Heart left ventricle (tissue), 16 donors: ENCODE data around the gene GABPA. TPM values are rescaled to one million over a fixed set of nuclear protein-coding genes. Genes with fewer than 3 reads are reported as not detected.
"Not testable (repeated sequence)": the region's sequence is repeated elsewhere in the genome, so short reads cannot be mapped to it uniquely, and the experiment has no call there.

Experiments
- ATAC-seq, 4 donors: fragments of 200-7000 bp; cut with Tn5 transposase; one replicate each; pipeline ENCODE4 v1.9.1; 2020 to 2022; ENCODE audit warnings: moderate library complexity in 4 of 4, mild to moderate bottlenecking in 3 of 4, moderate number of reproducible peaks in 1 of 4
- DNase-seq, 5 donors: peaks; one replicate each; pipeline ENCODE4 v3.0.0-alpha.2; 2020
- H3K27ac ChIP-seq, 12 donors: fragments of 200-600 bp; sonication (generic) in 4 of 12; one replicate each; pipeline versions ENCODE4 v1.5.0 to v1.8.0; 2016 to 2022; ENCODE audit warnings: mild to moderate bottlenecking in 2 of 12
- H3K27me3 ChIP-seq, 9 donors: fragments of 200-600 bp; sonication (generic) in 2 of 9; one replicate each; pipeline versions ENCODE4 v1.5.1 to v1.8.0; 2016 to 2022; ENCODE audit warnings: mild to moderate bottlenecking in 3 of 9
- H3K36me3 ChIP-seq, 9 donors: fragments of 200-600 bp; sonication (generic) in 2 of 9; one replicate each; pipeline versions ENCODE4 v1.5.0 to v1.8.0; 2018 to 2022; ENCODE audit warnings: mild to moderate bottlenecking in 2 of 9
- H3K4me1 ChIP-seq, 12 donors: fragments of 200-600 bp; sonication (generic) in 4 of 12; one replicate each; pipeline versions ENCODE4 v1.5.0 to v1.8.0; 2016 to 2022; ENCODE audit warnings: mild to moderate bottlenecking in 3 of 12
- H3K4me3 ChIP-seq, 12 donors: fragments of 200-600 bp; sonication (generic) in 4 of 12; one replicate each; pipeline versions ENCODE4 v1.5.0 to v1.8.0; 2017 to 2022; ENCODE audit warnings: mild to moderate bottlenecking in 9 of 12, moderate library complexity in 4 of 12
- H3K9me3 ChIP-seq, 12 donors: fragments of 200-600 bp; sonication (generic) in 4 of 12; one replicate each; pipeline versions ENCODE4 v1.5.0 to v1.8.0; 2016 to 2022; ENCODE audit warnings: mild to moderate bottlenecking in 1 of 12
- POLR2A ChIP-seq, 2 donors: fragments of 450-650 bp; IDR thresholded peaks; one replicate each; pipeline ENCODE4 v1.6.1; 2017; ENCODE audit warnings: antibody characterized with exemption in 2 of 2, mild to moderate bottlenecking in 2 of 2, moderate library complexity in 2 of 2
- WGBS, 4 donors: extraction: QIAGEN DNeasy Blood & Tissue Kit in 2 of 4; methylation state at CpG; one replicate each; pipeline versions ENCODE4 v1.1.5 to v1.1.7; 2013 to 2018; 5-methylcytosine and 5-hydroxymethylcytosine counted together
- intact Hi-C, 10 donors: fragments of 100-400 bp; cut with DNase I; formaldehyde crosslinking; loops; one replicate each; pipeline versions ENCODE4 v1.11.1 to v1.14.2; 2022
- polyA plus RNA-seq, 2 donors: library from polyadenylated mRNA; stranded (reverse); fragments of 200-250 nt; gene quantifications; one replicate each; pipeline ENCODE4 v1.2.3, GENCODE V29; 2013
- total RNA-seq, 9 donors: library from RNA; depleted of rRNA in 2 of 9; stranded (reverse); fragments of >200 nt in 2 of 9; fragmentation: NEBNext Ultra II Directional in 3 of 9; extraction: Animal tissue kit (Norgen Biotek cat#: 25700) in 3 of 9; gene quantifications; one replicate each; pipeline versions ENCODE4 v1.1.0 to v1.2.4, GENCODE V29; 2016 to 2023
- TF ChIP-seq, protein P1 (sequence below), 12 donors: fragments of 200-600 bp; sonication (generic) in 4 of 12; IDR thresholded peaks; one replicate each; pipeline versions ENCODE4 v1.5.0 to v1.8.0; 2018 to 2022; ENCODE audit warnings: antibody characterized with exemption in 12 of 12, mild to moderate bottlenecking in 5 of 12
- donor health status: ischemic (EF 13 %, LVEDD 7.1; RV severe dilation, severe dysfunction).
- donor health status: healthy with polysubstance abuse.
- donor health status: DM: no; HTN: yes; CAD: no.
- donor health status: DM: no; HTN: no; CAD: no.
- donor health status: ischemic (EF 25% LVEDD 6.9; RV normal size, moderate dysfunction).
- donor health status: ischemic (EF 25% LVEDD 5.7; RV mildly dilated, moderate dysfunction).
- donor health status: healthy.
- donor health status: DM: yes; HTN: yes; CAD: no.
- donor health status: ischemic (EF 35%, LVEDD 5.7; RV mildly dilated, moderate dysfunction).
- donor health status: nonischemic (EF 11% LVEDD 7.7; RV severe dilation, severe dysfunction).
- donor health status: DM: yes; HTN: yes; CAD: no.
- donor health status: PGD.
- donor health status: ischemic (EF 29% LVEDD 5.4; RV normal size, mild dysfunction).
- donor health status: nonischemic (EF 23%, LVEDD 6.1; RV moderate dilation, normal function).

Gene GABPA
- total and polyA plus RNA-seq, 11 donors = 6.1 to 20.6 (median 14.8) TPM

DNA sequence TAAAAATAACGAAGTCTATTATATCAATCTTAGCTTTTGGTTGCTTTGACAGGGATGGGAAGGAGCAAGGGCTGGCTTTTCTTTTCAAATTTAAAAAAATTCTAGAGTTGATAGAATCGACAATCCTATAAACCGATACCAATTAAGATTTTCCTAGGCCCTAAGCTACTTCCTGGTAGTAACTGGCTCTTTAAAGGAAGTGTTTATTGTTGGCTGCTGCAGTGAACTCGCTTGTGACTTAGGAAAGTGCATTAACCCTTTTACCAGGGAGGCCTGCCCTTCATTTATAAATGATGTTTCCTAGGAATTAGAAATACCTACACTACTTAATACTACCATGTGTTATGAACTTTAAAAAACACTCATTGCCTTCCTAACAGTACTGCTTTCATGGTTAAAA is 33.2 kb upstream of the GABPA start:
- Histone ChIP-seq H3K27me3 (no peaks in the 10 kb centered on the region), H3K36me3 (peaks cover 0 to 79% (median 3%) of the 10 kb centered on the region in 9 donors), H3K4me1 (peaks cover 0 to 9% (median 0%) of the 10 kb centered on the region in 12 donors), H3K4me3 (no peak overlapping the region), H3K27ac (peak overlapping the region in 6 of 12 donors; percentile 3 to 46 (median 22)), H3K9me3 (no peaks in the 10 kb centered on the region)
- no peak for DNase-seq
- intact Hi-C loops = loop anchor here in 4 of 10 donors (10.0 kb wide), 2 partner anchors 47 to 57 kb away; no protein-coding TSS in a partner anchor
- TF ChIP-seq POLR2A (IDR thresholded peaks at IDR 0.05) = no peak
- TF ChIP-seq, protein P1, sequence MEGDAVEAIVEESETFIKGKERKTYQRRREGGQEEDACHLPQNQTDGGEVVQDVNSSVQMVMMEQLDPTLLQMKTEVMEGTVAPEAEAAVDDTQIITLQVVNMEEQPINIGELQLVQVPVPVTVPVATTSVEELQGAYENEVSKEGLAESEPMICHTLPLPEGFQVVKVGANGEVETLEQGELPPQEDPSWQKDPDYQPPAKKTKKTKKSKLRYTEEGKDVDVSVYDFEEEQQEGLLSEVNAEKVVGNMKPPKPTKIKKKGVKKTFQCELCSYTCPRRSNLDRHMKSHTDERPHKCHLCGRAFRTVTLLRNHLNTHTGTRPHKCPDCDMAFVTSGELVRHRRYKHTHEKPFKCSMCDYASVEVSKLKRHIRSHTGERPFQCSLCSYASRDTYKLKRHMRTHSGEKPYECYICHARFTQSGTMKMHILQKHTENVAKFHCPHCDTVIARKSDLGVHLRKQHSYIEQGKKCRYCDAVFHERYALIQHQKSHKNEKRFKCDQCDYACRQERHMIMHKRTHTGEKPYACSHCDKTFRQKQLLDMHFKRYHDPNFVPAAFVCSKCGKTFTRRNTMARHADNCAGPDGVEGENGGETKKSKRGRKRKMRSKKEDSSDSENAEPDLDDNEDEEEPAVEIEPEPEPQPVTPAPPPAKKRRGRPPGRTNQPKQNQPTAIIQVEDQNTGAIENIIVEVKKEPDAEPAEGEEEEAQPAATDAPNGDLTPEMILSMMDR (IDR thresholded peaks at IDR 0.05) = no peak
- WGBS, 4 donors = 44 to 60% (median 53%) methylated on average over 4 of the region's 4 CpGs
- no peak for ATAC-seq

DNA sequence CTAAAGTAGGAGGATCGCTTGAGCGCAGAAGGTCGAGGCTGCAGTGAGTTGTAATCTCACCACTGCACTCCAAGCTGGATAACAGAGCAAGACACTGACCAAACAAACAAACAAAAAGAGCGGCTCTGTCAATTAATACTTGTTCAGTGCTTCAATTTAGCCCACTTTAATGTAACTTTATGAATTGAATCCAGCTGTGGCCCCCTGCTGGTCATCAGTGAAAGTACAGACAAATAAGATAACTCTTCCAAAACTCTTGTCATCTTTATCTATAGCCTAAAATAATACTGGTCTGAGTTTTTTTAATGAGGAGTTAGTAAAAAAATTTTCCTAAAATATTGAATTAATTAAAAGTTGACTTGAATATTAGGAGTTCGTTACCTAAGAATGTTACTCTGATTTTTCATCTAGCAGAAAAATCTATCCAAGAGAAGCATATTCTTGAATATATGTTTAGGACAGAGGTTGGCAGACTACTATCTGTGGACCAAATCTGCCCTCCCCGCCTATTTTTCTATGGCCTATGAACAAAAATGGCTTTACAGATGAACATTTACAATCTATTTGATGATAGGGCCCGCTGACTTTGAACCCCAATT is 26.2 kb upstream of the GABPA start:
- Histone ChIP-seq H3K36me3 (peaks cover 0 to 75% (median 14%) of the 10 kb centered on the region in 9 donors), H3K9me3 (no peaks in the 10 kb centered on the region), H3K27me3 (no peaks in the 10 kb centered on the region), H3K4me1 (peaks cover 0 to 14% (median 3%) of the 10 kb centered on the region in 12 donors), H3K4me3 (no peak overlapping the region), H3K27ac (peak overlapping the region in 1 of 12 donors; percentile 4)
- no peak for ATAC-seq
- 65 to 68% (median 67%) methylated on average over 7 of the region's 7 CpGs for WGBS, 4 donors
- intact Hi-C loops = loop anchor here in 9 of 10 donors (1.0 to 10.0 kb wide), 6 partner anchors 54 to 101 kb away; partner anchors contain the start of genes JAM2 (in 1 of the 9) and MRPL39 (in 1 of the 9)
- TF ChIP-seq, protein P1 (IDR thresholded peaks at IDR 0.05) = peak; percentile 72 to 94 (median 88)
- TF ChIP-seq POLR2A (IDR thresholded peaks at IDR 0.05) = no peak
- peak in 2 of 5 donors; percentile 37 to 39 for DNase-seq

DNA sequence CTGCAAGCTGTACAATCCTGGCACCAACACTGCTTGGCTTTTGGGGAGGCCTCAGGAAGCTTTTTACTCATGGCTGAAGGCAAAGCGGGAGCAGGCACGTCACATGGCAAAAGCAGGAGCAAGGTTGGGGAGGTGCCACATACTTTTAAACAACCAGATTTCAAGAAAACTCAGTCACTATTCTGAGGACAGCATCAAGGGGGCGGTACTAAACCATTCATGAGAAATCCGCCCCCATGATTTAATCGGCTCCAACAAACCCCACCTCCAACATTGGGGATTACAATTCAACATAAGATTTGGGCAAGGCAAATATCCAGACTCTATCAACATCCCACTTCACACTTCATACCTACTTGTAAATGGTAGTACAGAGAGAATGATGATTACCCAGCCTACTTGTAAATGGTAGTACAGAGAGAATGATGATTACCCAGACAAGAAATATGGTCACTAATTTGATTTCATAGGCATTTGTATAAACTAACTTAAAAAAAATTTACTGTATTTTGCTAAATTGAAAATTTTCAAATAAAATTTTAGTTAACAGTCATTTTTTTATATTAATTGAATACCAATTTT is 25.0 kb upstream of the GABPA start:
- H3K27me3 ChIP-seq = no peaks in the 10 kb centered on the region
- 77 to 85% (median 79%) methylated on average over 5 of the region's 5 CpGs for WGBS, 4 donors
- H3K9me3 ChIP-seq = no peaks in the 10 kb centered on the region
- H3K4me1 ChIP-seq = peaks cover 0 to 14% (median 3%) of the 10 kb centered on the region in 12 donors
- intact Hi-C loops = loop anchor here in 7 of 10 donors (1.0 to 10.0 kb wide), 5 partner anchors 55 to 102 kb away; partner anchors contain the start of gene MRPL39 (in 1 of the 7)
- H3K4me3 ChIP-seq = no peak overlapping the region
- no peak for TF ChIP-seq POLR2A (IDR thresholded peaks at IDR 0.05)
- TF ChIP-seq, protein P1 (IDR thresholded peaks at IDR 0.05) = no peak
- DNase-seq (no peak), ATAC-seq (no peak)
- H3K27ac ChIP-seq = peak overlapping the region in 1 of 12 donors; percentile 17
- peaks cover 0 to 75% (median 16%) of the 10 kb centered on the region in 9 donors for H3K36me3 ChIP-seq

DNA sequence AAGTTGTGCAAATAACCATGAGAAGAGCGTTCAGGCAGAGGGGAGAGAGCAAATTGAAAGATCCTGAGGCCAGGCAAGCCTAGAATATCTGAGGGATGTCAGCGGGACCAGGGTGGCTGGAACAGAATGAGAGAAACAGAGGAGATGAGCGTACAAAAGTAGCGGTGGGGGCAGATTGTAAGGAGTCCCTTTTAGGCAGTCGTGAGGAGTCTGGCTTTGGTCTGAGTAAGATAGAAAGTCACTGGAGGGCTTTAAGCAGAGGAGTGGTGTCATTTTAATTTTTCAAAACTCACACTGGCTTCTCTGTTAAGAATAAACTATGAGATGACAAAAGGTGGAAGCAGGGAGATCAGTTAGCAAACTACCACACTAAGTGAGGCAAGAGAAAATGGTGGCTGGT is 24.2 kb upstream of the GABPA start:
- no peak for DNase-seq
- intact Hi-C loops = loop anchor here in 1 of 10 donors (2.0 kb wide), 1 partner anchor 102 kb away; no protein-coding TSS in a partner anchor
- H3K4me1 ChIP-seq = peaks cover 0 to 14% (median 3%) of the 10 kb centered on the region in 12 donors
- peaks cover 0 to 75% (median 23%) of the 10 kb centered on the region in 9 donors for H3K36me3 ChIP-seq
- H3K27me3 ChIP-seq = no peaks in the 10 kb centered on the region
- H3K27ac ChIP-seq = no peak overlapping the region
- H3K9me3 ChIP-seq = no peaks in the 10 kb centered on the region
- WGBS, 4 donors = 93 to 96% (median 95%) methylated on average over 5 of the region's 5 CpGs
- TF ChIP-seq, protein P1 (IDR thresholded peaks at IDR 0.05) = no peak
- TF ChIP-seq POLR2A (IDR thresholded peaks at IDR 0.05) = no peak
- no peak for ATAC-seq
- H3K4me3 ChIP-seq = no peak overlapping the region

DNA sequence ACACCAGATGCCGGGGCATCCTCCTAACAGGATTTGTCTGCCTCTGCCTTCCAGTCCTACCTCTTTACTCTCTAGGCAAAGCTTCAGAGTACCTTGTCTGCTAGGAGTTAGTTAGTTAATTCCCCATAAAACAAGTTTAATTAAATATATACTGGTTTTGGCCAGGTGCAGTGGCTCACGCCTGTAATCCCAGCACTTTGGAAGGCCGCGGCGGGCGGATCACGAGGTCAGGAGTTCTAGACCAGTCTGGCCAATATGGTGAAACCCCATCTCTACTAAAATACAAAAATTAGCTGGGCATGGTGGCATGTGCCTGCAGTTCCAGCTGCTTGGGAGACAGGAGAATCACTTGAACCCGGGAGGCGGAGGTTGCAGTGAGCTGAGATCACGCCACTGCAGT is 20.7 kb upstream of the GABPA start:
- peaks cover 0 to 64% (median 38%) of the 10 kb centered on the region in 9 donors for H3K36me3 ChIP-seq
- ATAC-seq = not testable (repeated sequence)

More for the DNA sequence above, 20.7 kb upstream of the GABPA start:
- H3K9me3 ChIP-seq, H3K4me3 ChIP-seq, H3K27me3 ChIP-seq, intact Hi-C loops, DNase-seq, H3K27ac ChIP-seq: not testable (repeated sequence)
- 96 to 99% (median 97%) methylated on average over 10 of the region's 10 CpGs for whole genome bisulfite sequencing, 4 donors
- H3K4me1 ChIP-seq = peaks cover 0 to 28% (median 10%) of the 10 kb centered on the region in 12 donors
